Measurements from ENCODE around the gene IQCB1. TPM values are rescaled to one million over a fixed set of nuclear protein-coding genes. Genes with fewer than 3 reads are reported as not detected.

IQCB1 gene
- total RNA-seq, 1 donor from 2014 or later: 16.0 TPM

- DNase-seq (ENCODE audit: low read depth): no peak
- H3K4me3 ChIP-seq (ENCODE audit: low read depth, low read length): no peak overlapping the region
- H3K36me3 ChIP-seq (ENCODE audit: control insufficient read depth, insufficient read depth, low read length): no peaks in the 10 kb centered on the region
- TF ChIP-seq, protein P1, sequence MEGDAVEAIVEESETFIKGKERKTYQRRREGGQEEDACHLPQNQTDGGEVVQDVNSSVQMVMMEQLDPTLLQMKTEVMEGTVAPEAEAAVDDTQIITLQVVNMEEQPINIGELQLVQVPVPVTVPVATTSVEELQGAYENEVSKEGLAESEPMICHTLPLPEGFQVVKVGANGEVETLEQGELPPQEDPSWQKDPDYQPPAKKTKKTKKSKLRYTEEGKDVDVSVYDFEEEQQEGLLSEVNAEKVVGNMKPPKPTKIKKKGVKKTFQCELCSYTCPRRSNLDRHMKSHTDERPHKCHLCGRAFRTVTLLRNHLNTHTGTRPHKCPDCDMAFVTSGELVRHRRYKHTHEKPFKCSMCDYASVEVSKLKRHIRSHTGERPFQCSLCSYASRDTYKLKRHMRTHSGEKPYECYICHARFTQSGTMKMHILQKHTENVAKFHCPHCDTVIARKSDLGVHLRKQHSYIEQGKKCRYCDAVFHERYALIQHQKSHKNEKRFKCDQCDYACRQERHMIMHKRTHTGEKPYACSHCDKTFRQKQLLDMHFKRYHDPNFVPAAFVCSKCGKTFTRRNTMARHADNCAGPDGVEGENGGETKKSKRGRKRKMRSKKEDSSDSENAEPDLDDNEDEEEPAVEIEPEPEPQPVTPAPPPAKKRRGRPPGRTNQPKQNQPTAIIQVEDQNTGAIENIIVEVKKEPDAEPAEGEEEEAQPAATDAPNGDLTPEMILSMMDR (IDR thresholded peaks at IDR 0.05; ENCODE audit: insufficient read depth, low read length, poor library complexity, severe bottlenecking): no peak
- no peaks in the 10 kb centered on the region for H3K27me3 ChIP-seq (ENCODE audit: control insufficient read depth, insufficient read depth, low read length)
Measured at GRCh38 chr3:121803771-121804320, 31.0 kb downstream of the IQCB1 start.

- TF ChIP-seq, protein P1 (IDR thresholded peaks at IDR 0.05; ENCODE audit: insufficient read depth, low read length, poor library complexity, severe bottlenecking): no peak
- no peak for DNase-seq (ENCODE audit: low read depth)
- Histone ChIP-seq H3K4me3 (ENCODE audit: low read depth, low read length) (no peak overlapping the region), H3K36me3 (ENCODE audit: control insufficient read depth, insufficient read depth, low read length) (no peaks in the 10 kb centered on the region), H3K27me3 (ENCODE audit: control insufficient read depth, insufficient read depth, low read length) (no peaks in the 10 kb centered on the region)
Measured at GRCh38 chr3:121800906-121801305, 34.0 kb downstream of the IQCB1 start.

DNA sequence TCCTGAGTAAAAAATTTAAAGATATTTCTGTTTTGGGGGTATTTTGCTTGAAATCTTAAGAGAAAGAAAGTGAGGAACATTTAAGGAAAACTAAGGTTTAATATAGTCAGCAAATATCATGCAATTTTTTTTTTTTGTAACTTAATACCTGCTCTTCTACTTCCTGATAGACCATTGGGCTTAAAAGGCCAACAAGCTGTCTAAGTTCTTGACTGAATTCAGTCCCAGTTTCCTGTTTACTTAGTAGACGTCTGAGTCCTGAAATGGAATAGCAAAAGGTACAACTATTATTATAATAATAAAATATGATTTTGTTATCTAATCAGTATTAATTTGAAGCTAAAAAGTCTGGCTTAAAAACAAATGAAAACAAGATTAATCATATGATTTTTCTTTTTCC lies 37.9 kb downstream of the IQCB1 start:
- TF ChIP-seq, protein P1 (IDR thresholded peaks at IDR 0.05; ENCODE audit: insufficient read depth, low read length, poor library complexity, severe bottlenecking): no peak
- H3K4me3 ChIP-seq (ENCODE audit: low read depth, low read length): no peak overlapping the region

DNA sequence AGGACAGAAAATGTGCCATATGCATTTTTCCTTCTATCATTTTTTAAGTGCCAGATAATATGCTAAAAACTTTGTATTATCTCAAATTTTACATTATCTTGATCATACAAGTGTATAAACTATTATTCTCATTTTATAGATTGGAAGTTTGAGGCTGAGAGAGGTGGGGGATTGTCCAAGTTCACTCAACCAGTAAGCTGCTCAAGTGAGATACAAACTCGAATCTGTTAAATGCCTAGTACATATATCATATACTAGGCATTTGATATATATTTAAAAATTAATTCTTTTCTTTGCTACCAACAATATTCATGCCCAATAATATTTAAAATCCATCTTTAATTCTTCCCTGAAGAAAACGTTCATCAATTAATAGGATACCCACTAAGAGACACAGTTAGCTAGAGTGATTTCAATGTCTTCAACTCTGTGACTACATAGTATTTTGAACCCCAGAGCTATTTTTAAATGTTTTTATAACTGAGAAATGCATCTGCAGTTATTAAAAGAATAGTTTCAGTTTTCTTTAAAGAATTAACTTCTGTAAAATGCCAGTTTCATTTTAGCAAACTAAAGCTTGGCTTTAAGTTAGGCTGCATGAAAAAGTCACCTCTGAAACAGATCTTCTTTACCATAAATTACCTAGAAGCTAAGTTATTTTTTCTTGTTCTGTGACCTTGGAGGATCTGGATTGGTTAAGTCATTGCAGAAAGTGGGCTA lies 40.4 kb downstream of the IQCB1 start:
- TF ChIP-seq, protein P1 (IDR thresholded peaks at IDR 0.05; ENCODE audit: insufficient read depth, low read length, poor library complexity, severe bottlenecking): no peak
- Histone ChIP-seq H3K27me3 (ENCODE audit: control insufficient read depth, insufficient read depth, low read length) (no peaks in the 10 kb centered on the region), H3K36me3 (ENCODE audit: control insufficient read depth, insufficient read depth, low read length) (no peaks in the 10 kb centered on the region), H3K4me3 (ENCODE audit: low read depth, low read length) (no peak overlapping the region)
- no peak for DNase-seq (ENCODE audit: low read depth)

More for the DNA sequence above, 37.9 kb downstream of the IQCB1 start:
- DNase-seq (ENCODE audit: low read depth): no peak
- H3K27me3 ChIP-seq (ENCODE audit: control insufficient read depth, insufficient read depth, low read length): no peaks in the 10 kb centered on the region
- no peaks in the 10 kb centered on the region for H3K36me3 ChIP-seq (ENCODE audit: control insufficient read depth, insufficient read depth, low read length)

- Histone ChIP-seq H3K36me3 (ENCODE audit: control insufficient read depth, insufficient read depth, low read length) (no peaks in the 10 kb centered on the region), H3K4me3 (ENCODE audit: low read depth, low read length) (no peak overlapping the region), H3K27me3 (ENCODE audit: control insufficient read depth, insufficient read depth, low read length) (no peaks in the 10 kb centered on the region)
- DNase-seq (ENCODE audit: low read depth): no peak
- TF ChIP-seq, protein P1 (IDR thresholded peaks at IDR 0.05; ENCODE audit: insufficient read depth, low read length, poor library complexity, severe bottlenecking): no peak
Measured at GRCh38 chr3:121793078-121793477, 41.8 kb downstream of the IQCB1 start.

Measured in kidney epithelial cell (primary cell).